Smooth muscle cell (in vitro differentiated cells): ENCODE data around the gene GRIN2A. TPM values are rescaled to one million over a fixed set of nuclear protein-coding genes. Genes with fewer than 3 reads are reported as not detected.

Experiments used
- DNase-seq: peaks from one replicate; lab custom pipeline; 2025; ENCODE audit not compliant: unreplicated experiment; lab: John Stamatoyannopoulos, UW
- H2AFZ ChIP-seq: fragments of 200-600 bp; sonication (generic); 2 replicates; pipeline ENCODE4 v1.6.0; 2016; ENCODE audit warnings: antibody characterized with exemption, low read depth, mild to moderate bottlenecking
- H3F3A ChIP-seq: fragments of 200-600 bp; sonication (generic); 2 replicates; pipeline ENCODE4 v1.6.0; 2017; ENCODE audit warnings: antibody characterized with exemption, low read depth
- H3K27ac ChIP-seq: fragments of 200-600 bp; sonication (generic); 2 replicates; pipeline ENCODE4 v1.5.1; 2016; ENCODE audit warnings: low read depth, mild to moderate bottlenecking
- H3K27me3 ChIP-seq: fragments of 200-600 bp; sonication (generic); 2 replicates; pipeline ENCODE4 v1.6.1; 2016; ENCODE audit warnings: low read depth, mild to moderate bottlenecking
- H3K36me3 ChIP-seq: fragments of 200-600 bp; sonication (generic); 2 replicates; pipeline ENCODE4 v1.5.1; 2016; ENCODE audit warnings: low read depth
- H3K4me1 ChIP-seq: fragments of 200-600 bp; sonication (generic); 2 replicates; pipeline ENCODE4 v1.5.1; 2016; ENCODE audit warnings: low read depth
- H3K4me2 ChIP-seq: fragments of 200-600 bp; sonication (generic); 2 replicates; pipeline ENCODE4 v1.6.0; 2016; ENCODE audit warnings: mild to moderate bottlenecking
- H3K4me3 ChIP-seq: fragments of 200-600 bp; sonication (generic); 2 replicates; pipeline ENCODE4 v1.5.1; 2016; ENCODE audit warnings: mild to moderate bottlenecking
- H3K79me2 ChIP-seq: fragments of 200-600 bp; sonication (generic); 2 replicates; pipeline ENCODE4 v1.6.0; 2016; ENCODE audit warnings: low read depth, mild to moderate bottlenecking
- H3K9ac ChIP-seq: fragments of 200-600 bp; sonication (generic); 2 replicates; pipeline ENCODE4 v1.6.0; 2016; ENCODE audit warnings: low read depth
- H3K9me3 ChIP-seq: fragments of 200-600 bp; sonication (generic); replicated peaks from 2 replicates; pipeline ENCODE4 v1.5.1; 2016; ENCODE audit warnings: low read depth
- H4K20me1 ChIP-seq: fragments of 200-600 bp; sonication (generic); 2 replicates; pipeline ENCODE4 v1.6.0; 2016; ENCODE audit warnings: low read depth
- WGBS: methylation state at CpG from one replicate; pipeline ENCODE4 v1.1.7; 2016; ENCODE audit warnings: low lambda C conversion rate; 5-methylcytosine and 5-hydroxymethylcytosine counted together
- polyA plus RNA-seq: library from polyadenylated mRNA; unstranded; fragments of >200 nt; fragmentation: Nextera tagmentation; extraction: Ambion mirVana; gene quantifications from 2 replicates; pipeline ENCODE4 v1.2.1, GENCODE V29; 2016
- total RNA-seq: library from RNA; depleted of rRNA; stranded (reverse); fragments of >200 nt; gene quantifications from 2 replicates; pipeline ENCODE4 v1.2.3, GENCODE V29; 2014
- TF ChIP-seq, protein P1 (sequence below): fragments of 200-600 bp; sonication (generic); IDR thresholded peaks from 2 replicates; pipeline ENCODE4 v1.5.1; 2017; ENCODE audit warnings: borderline replicate concordance, mild to moderate bottlenecking, antibody characterized with exemption; ENCODE audit not compliant: insufficient read depth, poor library complexity, severe bottlenecking

GRIN2A gene
- total and polyA plus RNA-seq, 2 experiments from 2014 or later, result 0.02 to 0.13 TPM

DNA sequence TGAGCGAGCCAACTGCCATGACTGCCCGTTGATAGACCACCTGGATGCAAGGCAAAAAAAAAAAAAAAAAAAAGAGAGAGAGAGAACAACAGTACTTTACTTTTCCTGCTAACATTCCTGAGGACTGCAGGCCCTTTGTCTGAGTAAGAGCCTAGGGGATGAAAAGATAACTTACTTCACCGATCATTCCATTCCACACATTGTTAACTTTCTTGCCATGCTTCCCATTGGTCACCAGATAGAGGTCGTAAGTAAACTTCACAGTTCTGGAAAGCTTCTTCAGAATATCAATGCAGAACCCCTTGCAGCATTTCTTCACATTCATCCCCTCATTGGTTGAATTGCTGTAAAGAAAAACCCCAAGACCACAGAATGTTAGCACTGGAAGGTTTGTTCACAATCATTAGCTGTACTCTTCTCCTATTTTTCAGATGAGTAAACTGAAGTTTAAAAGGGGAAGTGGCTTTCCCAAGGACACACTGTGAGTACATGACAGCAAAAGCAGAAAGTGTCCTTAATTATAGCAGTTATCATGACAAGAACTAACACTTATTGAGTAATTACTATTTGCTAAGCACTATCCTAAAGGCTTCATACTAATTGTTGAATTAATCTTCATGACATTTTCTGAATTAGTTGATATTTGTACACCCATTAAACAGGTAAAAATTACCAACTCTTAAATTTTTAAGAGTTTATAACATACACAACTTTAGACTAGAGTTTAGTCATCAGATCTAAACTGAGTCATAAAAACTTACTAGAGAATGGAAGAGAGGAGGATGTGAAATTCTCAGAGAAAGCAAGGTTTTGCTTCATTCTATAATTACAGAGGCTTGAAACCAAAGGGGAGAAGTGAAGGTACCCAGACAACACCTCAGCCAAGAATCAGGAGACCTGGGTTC lies 341.2 kb downstream of the GRIN2A start:
- H3K27me3 ChIP-seq, result no peaks in the 10 kb centered on the region
- no peak overlapping the region for H3K27ac ChIP-seq
- H3K36me3 ChIP-seq, result no peaks in the 10 kb centered on the region
- no peaks in the 10 kb centered on the region for H3F3A ChIP-seq
- no peak overlapping the region for H2AFZ ChIP-seq
- H3K79me2 ChIP-seq, result no peaks in the 10 kb centered on the region
- TF ChIP-seq, protein P1, sequence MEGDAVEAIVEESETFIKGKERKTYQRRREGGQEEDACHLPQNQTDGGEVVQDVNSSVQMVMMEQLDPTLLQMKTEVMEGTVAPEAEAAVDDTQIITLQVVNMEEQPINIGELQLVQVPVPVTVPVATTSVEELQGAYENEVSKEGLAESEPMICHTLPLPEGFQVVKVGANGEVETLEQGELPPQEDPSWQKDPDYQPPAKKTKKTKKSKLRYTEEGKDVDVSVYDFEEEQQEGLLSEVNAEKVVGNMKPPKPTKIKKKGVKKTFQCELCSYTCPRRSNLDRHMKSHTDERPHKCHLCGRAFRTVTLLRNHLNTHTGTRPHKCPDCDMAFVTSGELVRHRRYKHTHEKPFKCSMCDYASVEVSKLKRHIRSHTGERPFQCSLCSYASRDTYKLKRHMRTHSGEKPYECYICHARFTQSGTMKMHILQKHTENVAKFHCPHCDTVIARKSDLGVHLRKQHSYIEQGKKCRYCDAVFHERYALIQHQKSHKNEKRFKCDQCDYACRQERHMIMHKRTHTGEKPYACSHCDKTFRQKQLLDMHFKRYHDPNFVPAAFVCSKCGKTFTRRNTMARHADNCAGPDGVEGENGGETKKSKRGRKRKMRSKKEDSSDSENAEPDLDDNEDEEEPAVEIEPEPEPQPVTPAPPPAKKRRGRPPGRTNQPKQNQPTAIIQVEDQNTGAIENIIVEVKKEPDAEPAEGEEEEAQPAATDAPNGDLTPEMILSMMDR, result no peak
- no peak overlapping the region for H3K4me3 ChIP-seq
- H3K4me2 ChIP-seq, result no peak overlapping the region
- no peak for DNase-seq
- WGBS, result 57% methylated on average over 4 of the region's 4 CpGs
- no peaks in the 10 kb centered on the region for H3K9me3 ChIP-seq
- H4K20me1 ChIP-seq, result no peaks in the 10 kb centered on the region
- H3K4me1 ChIP-seq, result no peaks in the 10 kb centered on the region
- no peak overlapping the region for H3K9ac ChIP-seq

DNA sequence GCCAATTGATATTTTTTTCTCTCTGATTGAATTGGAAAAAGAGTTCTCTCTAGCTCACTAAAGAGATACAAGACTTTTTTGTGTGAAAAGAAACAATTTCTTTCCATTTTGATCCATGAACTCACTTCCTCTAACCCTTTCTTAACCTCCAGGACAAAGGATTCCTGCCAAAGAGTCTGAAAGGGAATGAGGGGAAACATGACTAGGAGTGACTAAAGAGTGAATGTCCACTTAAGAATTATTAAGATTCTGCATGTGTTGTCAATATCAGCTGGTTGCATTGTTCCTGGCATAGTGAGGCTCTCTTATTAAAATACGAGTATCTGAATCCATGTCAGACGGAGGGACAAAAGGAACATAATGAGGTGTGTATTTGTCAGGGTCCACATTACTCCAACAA lies 344.7 kb downstream of the GRIN2A start:
- H3K9me3 ChIP-seq, result no peaks in the 10 kb centered on the region
- no peak overlapping the region for H3K9ac ChIP-seq
- no peaks in the 10 kb centered on the region for H3K27me3 ChIP-seq
- DNase-seq, result no peak
- 89% methylated on average over 2 of the region's 2 CpGs for WGBS
- H3K36me3 ChIP-seq, result no peaks in the 10 kb centered on the region
- H3K4me3 ChIP-seq, result no peak overlapping the region
- no peaks in the 10 kb centered on the region for H3K79me2 ChIP-seq
- H3K4me2 ChIP-seq, result no peak overlapping the region
- H4K20me1 ChIP-seq, result no peaks in the 10 kb centered on the region
- no peaks in the 10 kb centered on the region for H3K4me1 ChIP-seq
- no peak overlapping the region for H3K27ac ChIP-seq
- no peak overlapping the region for H2AFZ ChIP-seq
- TF ChIP-seq, protein P1, result no peak
- no peaks in the 10 kb centered on the region for H3F3A ChIP-seq

GRCh38 chr16:9836118-9836736 lies 346.0 kb downstream of the GRIN2A start:
- no peaks in the 10 kb centered on the region for H3K4me1 ChIP-seq
- no peak overlapping the region for H3K9ac ChIP-seq
- H3K27me3 ChIP-seq, result no peaks in the 10 kb centered on the region
- H3K4me2 ChIP-seq, result no peak overlapping the region
- DNase-seq, result no peak
- H3F3A ChIP-seq, result no peaks in the 10 kb centered on the region
- H3K27ac ChIP-seq, result no peak overlapping the region
- no peaks in the 10 kb centered on the region for H3K79me2 ChIP-seq
- WGBS, result 48% methylated on average over 9 of the region's 9 CpGs
- no peaks in the 10 kb centered on the region for H4K20me1 ChIP-seq
- H2AFZ ChIP-seq, result no peak overlapping the region
- TF ChIP-seq, protein P1, result no peak
- no peak overlapping the region for H3K4me3 ChIP-seq
- no peaks in the 10 kb centered on the region for H3K36me3 ChIP-seq
- H3K9me3 ChIP-seq, result no peaks in the 10 kb centered on the region
